Measurements from ENCODE around the gene MYO7B. TPM values are rescaled to one million over a fixed set of nuclear protein-coding genes. Genes with fewer than 3 reads are reported as not detected.

Gene MYO7B
- polyA plus RNA-seq, 1 of the 3 experiments (the other 2 are of a cell fraction) = 0.08 TPM

DNA sequence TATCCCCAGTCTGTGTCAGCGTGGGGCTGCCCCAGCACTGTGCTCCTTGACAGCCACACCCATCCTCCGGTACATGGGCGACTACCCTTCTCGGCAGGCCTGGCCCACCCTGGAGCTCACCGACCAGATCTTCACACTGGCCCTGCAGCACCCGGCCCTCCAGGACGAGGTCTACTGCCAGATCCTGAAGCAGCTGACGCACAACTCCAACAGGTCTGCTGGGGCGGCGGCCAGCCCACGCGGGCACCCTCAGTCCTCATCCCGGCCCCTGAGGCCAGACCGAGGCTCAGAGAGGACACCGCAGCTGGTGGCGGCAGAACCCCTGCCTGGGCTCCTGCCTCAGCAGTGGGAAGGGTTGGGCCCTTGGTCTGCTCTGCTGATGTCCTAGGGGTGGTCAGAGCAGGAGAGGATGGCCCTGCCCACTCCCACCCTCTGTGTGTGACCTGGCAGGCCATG is 96.1 kb downstream of the MYO7B start:
- Histone ChIP-seq H3K79me2 (ENCODE audit: insufficient read depth) (no peaks in the 10 kb centered on the region), H3K9me2 (no peaks in the 10 kb centered on the region), H3K4me3 (ENCODE audit: low read depth in 2 of 2, low read length in 1 of 2) (no peak overlapping the region), H3K4me1 (ENCODE audit: control insufficient read depth in 1 of 2, insufficient read depth in 2 of 2, low read depth in 1 of 2, low read length in 1 of 2) (peaks cover 0 to 34% of the 10 kb centered on the region in 2 experiments; a peak in 1 of 4 replicates), H3K4me2 (no peak overlapping the region), H2AFZ (ENCODE audit: low read depth) (no peak overlapping the region), H3K36me3 (replicated peaks in 1 of 2; ENCODE audit: control insufficient read depth in 1 of 2, insufficient read depth in 2 of 2, low read length in 1 of 2) (no peaks in the 10 kb centered on the region), H3K9me3 (no peaks in the 10 kb centered on the region), H3F3A (replicated peaks; ENCODE audit: insufficient read depth) (no peaks in the 10 kb centered on the region), H3K27me3 (ENCODE audit: insufficient read depth) (no peaks in the 10 kb centered on the region), H4K20me1 (ENCODE audit: insufficient read depth) (no peaks in the 10 kb centered on the region), H3K9ac (no peak overlapping the region), H3K27ac (ENCODE audit: low read depth in 2 of 2, low read length in 1 of 2) (no peak overlapping the region)
- TF ChIP-seq, protein P1, sequence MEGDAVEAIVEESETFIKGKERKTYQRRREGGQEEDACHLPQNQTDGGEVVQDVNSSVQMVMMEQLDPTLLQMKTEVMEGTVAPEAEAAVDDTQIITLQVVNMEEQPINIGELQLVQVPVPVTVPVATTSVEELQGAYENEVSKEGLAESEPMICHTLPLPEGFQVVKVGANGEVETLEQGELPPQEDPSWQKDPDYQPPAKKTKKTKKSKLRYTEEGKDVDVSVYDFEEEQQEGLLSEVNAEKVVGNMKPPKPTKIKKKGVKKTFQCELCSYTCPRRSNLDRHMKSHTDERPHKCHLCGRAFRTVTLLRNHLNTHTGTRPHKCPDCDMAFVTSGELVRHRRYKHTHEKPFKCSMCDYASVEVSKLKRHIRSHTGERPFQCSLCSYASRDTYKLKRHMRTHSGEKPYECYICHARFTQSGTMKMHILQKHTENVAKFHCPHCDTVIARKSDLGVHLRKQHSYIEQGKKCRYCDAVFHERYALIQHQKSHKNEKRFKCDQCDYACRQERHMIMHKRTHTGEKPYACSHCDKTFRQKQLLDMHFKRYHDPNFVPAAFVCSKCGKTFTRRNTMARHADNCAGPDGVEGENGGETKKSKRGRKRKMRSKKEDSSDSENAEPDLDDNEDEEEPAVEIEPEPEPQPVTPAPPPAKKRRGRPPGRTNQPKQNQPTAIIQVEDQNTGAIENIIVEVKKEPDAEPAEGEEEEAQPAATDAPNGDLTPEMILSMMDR (IDR thresholded peaks at IDR 0.05) = no peak
- no peak for TF ChIP-seq TCF12 (IDR thresholded peaks at IDR 0.05)
- no peak for DNase-seq
- ChIA-PET CTCF (interaction anchor here (0.6 to 2.0 kb wide), 5 partner anchors 9 to 453 kb away, joined by 3 to 8 read pairs (median 3); no protein-coding TSS in a partner anchor), POLR2A (no interaction called here)
- 96% methylated on average over 13 of the region's 16 CpGs for WGBS (ENCODE audit: low lambda C conversion rate)

DNA sequence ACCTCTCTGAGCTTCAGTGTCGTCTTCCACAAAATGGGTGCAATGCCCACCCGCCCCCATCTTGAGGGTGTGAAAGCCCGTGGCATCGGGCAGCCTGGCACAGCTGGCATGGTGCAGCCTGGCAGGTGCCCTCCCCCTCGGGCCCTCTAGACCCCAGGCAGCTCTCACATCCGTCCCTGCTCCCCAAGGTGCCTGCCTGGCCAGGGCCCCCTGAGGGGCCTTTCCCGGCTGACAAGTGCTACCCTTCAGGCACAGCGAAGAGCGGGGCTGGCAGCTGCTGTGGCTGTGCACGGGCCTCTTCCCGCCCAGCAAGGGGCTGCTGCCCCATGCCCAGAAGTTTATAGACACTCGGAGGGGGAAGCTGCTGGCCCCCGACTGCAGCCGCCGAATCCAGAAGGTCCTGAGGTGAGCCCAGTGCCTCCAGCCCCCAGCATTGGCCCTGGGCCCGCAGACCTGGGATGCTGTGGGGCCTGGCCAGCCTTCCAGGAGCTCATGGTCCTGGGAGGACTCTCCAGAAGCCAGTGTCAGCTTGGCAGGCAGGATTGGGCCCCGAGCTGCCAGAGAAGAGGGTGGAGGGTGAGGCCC is 96.6 kb downstream of the MYO7B start:
- TF ChIP-seq SMC3 (IDR thresholded peaks at IDR 0.05; ENCODE audit: low read depth, low read length) = no peak
- no peak for TF ChIP-seq MXI1 (IDR thresholded peaks at IDR 0.05; ENCODE audit: low read depth, low read length)
- TF ChIP-seq RCOR1 (IDR thresholded peaks at IDR 0.05; ENCODE audit: low read length) = no peak
- no peak for TF ChIP-seq FOSL2 (IDR thresholded peaks at IDR 0.05; ENCODE audit: borderline replicate concordance, low read depth)
- TF ChIP-seq, protein P2, sequence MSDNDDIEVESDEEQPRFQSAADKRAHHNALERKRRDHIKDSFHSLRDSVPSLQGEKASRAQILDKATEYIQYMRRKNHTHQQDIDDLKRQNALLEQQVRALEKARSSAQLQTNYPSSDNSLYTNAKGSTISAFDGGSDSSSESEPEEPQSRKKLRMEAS (IDR thresholded peaks at IDR 0.05; ENCODE audit: low read depth) = no peak
- TF ChIP-seq TAF1 (IDR thresholded peaks at IDR 0.05; ENCODE audit: borderline replicate concordance, low read depth, low read length) = no peak
- TF ChIP-seq, protein P3, sequence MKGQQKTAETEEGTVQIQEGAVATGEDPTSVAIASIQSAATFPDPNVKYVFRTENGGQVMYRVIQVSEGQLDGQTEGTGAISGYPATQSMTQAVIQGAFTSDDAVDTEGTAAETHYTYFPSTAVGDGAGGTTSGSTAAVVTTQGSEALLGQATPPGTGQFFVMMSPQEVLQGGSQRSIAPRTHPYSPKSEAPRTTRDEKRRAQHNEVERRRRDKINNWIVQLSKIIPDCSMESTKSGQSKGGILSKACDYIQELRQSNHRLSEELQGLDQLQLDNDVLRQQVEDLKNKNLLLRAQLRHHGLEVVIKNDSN (IDR thresholded peaks at IDR 0.05; ENCODE audit: borderline replicate concordance, low read depth) = no peak
- no peak for TF ChIP-seq ELF1 (IDR thresholded peaks at IDR 0.05)
- no peak for TF ChIP-seq YY1 (IDR thresholded peaks at IDR 0.05; ENCODE audit: low read depth)
- H3K79me2 ChIP-seq (ENCODE audit: insufficient read depth) = no peaks in the 10 kb centered on the region
- DNase-seq = no peak
- no peak overlapping the region for H3K9ac ChIP-seq
- no peak overlapping the region for H2AFZ ChIP-seq (ENCODE audit: low read depth)
- no peaks in the 10 kb centered on the region for H3K36me3 ChIP-seq (replicated peaks in 1 of 2; ENCODE audit: control insufficient read depth in 1 of 2, insufficient read depth in 2 of 2, low read length in 1 of 2)
- H3K4me1 ChIP-seq (ENCODE audit: control insufficient read depth in 1 of 2, insufficient read depth in 2 of 2, low read depth in 1 of 2, low read length in 1 of 2) = peaks cover 0 to 34% of the 10 kb centered on the region in 2 experiments; a peak in 1 of 4 replicates
- no peaks in the 10 kb centered on the region for H3F3A ChIP-seq (replicated peaks; ENCODE audit: insufficient read depth)
- WGBS (ENCODE audit: low lambda C conversion rate) = 96% methylated on average over 9 of the region's 17 CpGs
- H3K9me3 ChIP-seq = no peaks in the 10 kb centered on the region
- no peaks in the 10 kb centered on the region for H3K27me3 ChIP-seq (ENCODE audit: insufficient read depth)
- H3K4me2 ChIP-seq = no peak overlapping the region
- POLR2A ChIA-PET = no interaction called here
- H3K9me2 ChIP-seq = no peaks in the 10 kb centered on the region
- CTCF ChIA-PET = interaction anchor here (0.8 to 2.0 kb wide), 4 partner anchors 8 to 63 kb away, joined by 3 to 8 read pairs (median 4); no protein-coding TSS in a partner anchor
- no peaks in the 10 kb centered on the region for H4K20me1 ChIP-seq (ENCODE audit: insufficient read depth)
- H3K4me3 ChIP-seq (ENCODE audit: low read depth in 2 of 2, low read length in 1 of 2) = no peak overlapping the region
- H3K27ac ChIP-seq (ENCODE audit: low read depth in 2 of 2, low read length in 1 of 2) = no peak overlapping the region
